ENCODE measurements around the gene TAS2R41.

GRCh38 chr7:143504937-143505297 lies 27.2 kb downstream of the TAS2R41 start:
- TF ChIP-seq, protein P1, sequence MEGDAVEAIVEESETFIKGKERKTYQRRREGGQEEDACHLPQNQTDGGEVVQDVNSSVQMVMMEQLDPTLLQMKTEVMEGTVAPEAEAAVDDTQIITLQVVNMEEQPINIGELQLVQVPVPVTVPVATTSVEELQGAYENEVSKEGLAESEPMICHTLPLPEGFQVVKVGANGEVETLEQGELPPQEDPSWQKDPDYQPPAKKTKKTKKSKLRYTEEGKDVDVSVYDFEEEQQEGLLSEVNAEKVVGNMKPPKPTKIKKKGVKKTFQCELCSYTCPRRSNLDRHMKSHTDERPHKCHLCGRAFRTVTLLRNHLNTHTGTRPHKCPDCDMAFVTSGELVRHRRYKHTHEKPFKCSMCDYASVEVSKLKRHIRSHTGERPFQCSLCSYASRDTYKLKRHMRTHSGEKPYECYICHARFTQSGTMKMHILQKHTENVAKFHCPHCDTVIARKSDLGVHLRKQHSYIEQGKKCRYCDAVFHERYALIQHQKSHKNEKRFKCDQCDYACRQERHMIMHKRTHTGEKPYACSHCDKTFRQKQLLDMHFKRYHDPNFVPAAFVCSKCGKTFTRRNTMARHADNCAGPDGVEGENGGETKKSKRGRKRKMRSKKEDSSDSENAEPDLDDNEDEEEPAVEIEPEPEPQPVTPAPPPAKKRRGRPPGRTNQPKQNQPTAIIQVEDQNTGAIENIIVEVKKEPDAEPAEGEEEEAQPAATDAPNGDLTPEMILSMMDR (conservative IDR thresholded peaks at IDR 0.05; ENCODE audit: low read depth, low read length) = no peak; the same call in 1 of the 2 replicates
- TF ChIP-seq EZH2 (IDR thresholded peaks at IDR 0.05; ENCODE audit: borderline replicate concordance, low read depth, low read length, poor library complexity, severe bottlenecking) = no peak
